ENCODE results near the gene TNFRSF14.

Gene TNFRSF14

GRCh38 chr1:2609319-2610035, 53.3 kb downstream of the TNFRSF14 start:
- ChIA-PET CTCF (no interaction called here), POLR2A (no interaction called here)
- no peak for DNase-seq (ENCODE audit: extremely low spot score)
- no peak for TF ChIP-seq ZNF384 (IDR thresholded peaks at IDR 0.05)
- no peak for TF ChIP-seq ARNT (IDR thresholded peaks at IDR 0.05)
- no peak for TF ChIP-seq LEF1 (IDR thresholded peaks at IDR 0.05; ENCODE audit: borderline replicate concordance)
- TF ChIP-seq HDGF (IDR thresholded peaks at IDR 0.05; ENCODE audit: borderline replicate concordance): no peak
- no peak for TF ChIP-seq FOXK2 (IDR thresholded peaks at IDR 0.05)
- no peak for TF ChIP-seq FOXA1 (IDR thresholded peaks at IDR 0.05)
- no peak for TF ChIP-seq TARDBP (IDR thresholded peaks at IDR 0.05)
- no peak for TF ChIP-seq PKNOX1 (IDR thresholded peaks at IDR 0.05)
- no peak for TF ChIP-seq NFRKB (IDR thresholded peaks at IDR 0.05)
- TF ChIP-seq BHLHE40 (IDR thresholded peaks at IDR 0.05; ENCODE audit: borderline replicate concordance): no peak
- no peak for TF ChIP-seq ELF4 (IDR thresholded peaks at IDR 0.05)
- TF ChIP-seq SP1 (IDR thresholded peaks at IDR 0.05): no peak
- no peak for TF ChIP-seq SUZ12 (IDR thresholded peaks at IDR 0.05)
- no peak for TF ChIP-seq CTBP1 (IDR thresholded peaks at IDR 0.05; ENCODE audit: borderline replicate concordance)
- TF ChIP-seq FOXM1 (IDR thresholded peaks at IDR 0.05; ENCODE audit: borderline replicate concordance): no peak
- no peak for TF ChIP-seq L3MBTL2 (conservative IDR thresholded peaks at IDR 0.05)

DNA sequence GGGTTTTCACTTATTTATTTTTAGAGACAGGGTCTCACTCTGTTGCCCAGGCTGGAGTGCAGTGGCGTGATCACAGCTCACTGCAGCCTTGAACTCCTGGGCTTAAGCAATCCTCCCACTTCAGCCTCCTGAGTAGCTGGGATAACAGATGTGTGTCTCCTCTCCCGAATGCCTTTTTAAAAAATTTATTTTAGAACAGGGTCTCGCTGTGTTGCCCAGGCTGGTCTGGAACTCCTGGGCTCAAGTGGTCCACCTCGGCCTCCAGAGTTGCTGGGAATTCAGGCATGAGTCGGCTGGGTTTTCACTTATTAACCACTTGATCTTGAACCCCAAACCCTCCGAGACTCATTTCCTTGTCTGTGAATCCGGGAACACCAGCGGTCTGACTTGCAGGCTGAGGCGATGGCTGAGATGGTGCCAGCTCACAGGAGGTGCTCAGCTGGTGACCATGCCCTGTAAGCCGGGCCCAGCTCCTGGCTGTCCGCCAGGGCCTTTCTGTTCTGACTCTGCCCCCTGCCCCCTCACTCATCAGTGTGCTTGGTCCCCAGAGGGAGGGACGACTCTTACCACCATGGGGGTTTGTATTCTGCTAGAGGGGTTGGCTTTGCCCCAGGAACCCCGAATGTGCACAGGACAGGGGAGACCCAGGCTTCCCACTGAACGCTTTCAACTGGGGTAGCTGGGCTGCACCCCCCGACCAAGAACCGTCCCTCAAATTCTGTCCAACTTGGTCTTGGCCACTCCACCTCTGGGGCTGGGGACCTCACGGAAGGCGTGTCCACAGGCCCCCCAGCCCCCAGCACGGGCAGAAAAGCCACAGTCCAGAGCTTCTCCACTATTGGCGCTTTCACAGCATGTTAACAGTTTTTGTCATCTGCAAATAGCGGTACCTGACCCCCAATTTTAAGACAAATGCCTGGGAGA, 54.1 kb downstream of the TNFRSF14 start:
- DNase-seq (ENCODE audit: extremely low spot score): no peak
- ChIA-PET CTCF (no interaction called here), POLR2A (interaction anchor here (1.3 kb wide), 1 partner anchor 25 kb away, joined by 5 read pairs; the partner anchor contains the start of gene PRXL2B)
- no peak for TF ChIP-seq L3MBTL2 (conservative IDR thresholded peaks at IDR 0.05)
- no peak for TF ChIP-seq FOXK2 (IDR thresholded peaks at IDR 0.05)

- ChIA-PET POLR2A (interaction anchor here (1.3 kb wide), 1 partner anchor 25 kb away, joined by 5 read pairs; the partner anchor contains the start of gene PRXL2B), CTCF (no interaction called here)
- TF ChIP-seq ARNT (IDR thresholded peaks at IDR 0.05) (no peak), FOXM1 (IDR thresholded peaks at IDR 0.05; ENCODE audit: borderline replicate concordance) (0 out of 2 replicates have a peak, but pooled peaks have one; percentile 40)
- peak; percentile 80 for DNase-seq (ENCODE audit: extremely low spot score)
These were observed 54.9 kb downstream of the TNFRSF14 start for GRCh38 chr1:2611031-2611501.

DNA sequence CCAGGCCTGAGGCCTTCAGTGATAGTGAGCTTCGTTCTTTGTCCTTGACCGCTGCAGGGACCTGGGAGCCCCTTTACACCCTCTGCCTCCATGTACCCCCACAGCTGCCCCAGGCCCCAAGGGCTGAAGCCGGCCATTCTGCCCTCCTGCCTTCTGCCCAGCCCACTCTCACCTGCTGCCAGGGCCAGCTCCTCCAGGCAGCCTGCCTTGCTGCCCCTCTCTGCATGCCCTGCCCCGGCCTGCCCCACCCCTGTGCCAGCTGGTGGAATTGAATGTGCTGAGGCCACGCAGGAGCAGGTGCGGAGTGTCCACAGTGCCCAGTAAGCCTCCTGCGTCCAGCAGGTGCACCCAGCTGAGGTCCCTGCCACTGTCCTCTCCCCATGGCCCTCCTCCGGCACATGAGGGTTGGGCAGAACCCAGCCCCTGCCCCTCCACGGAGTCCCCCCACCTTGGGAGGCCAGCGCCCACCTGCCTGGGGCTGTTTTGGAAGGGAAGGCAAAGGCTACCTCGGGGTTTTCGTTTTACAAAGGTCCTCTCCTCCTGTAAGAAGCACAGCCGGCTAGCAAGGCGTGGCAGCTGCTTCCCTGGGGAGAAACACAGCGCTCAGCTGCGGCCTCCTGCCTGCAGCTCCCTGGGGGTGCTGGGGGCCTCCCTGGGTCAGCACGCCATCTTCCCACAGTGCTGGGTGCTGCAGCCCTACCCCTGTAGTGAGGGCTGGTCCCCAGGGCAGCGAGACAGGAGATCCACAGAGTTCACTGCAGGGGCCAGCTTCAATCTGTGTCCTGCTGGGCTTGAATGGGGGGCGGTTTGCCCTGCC, 55.7 kb downstream of the TNFRSF14 start:
- no peak for TF ChIP-seq ARNT (IDR thresholded peaks at IDR 0.05)
- TF ChIP-seq LEF1 (IDR thresholded peaks at IDR 0.05; ENCODE audit: borderline replicate concordance): no peak
- no peak for TF ChIP-seq NFRKB (IDR thresholded peaks at IDR 0.05)
- no peak for TF ChIP-seq SP1 (IDR thresholded peaks at IDR 0.05)
- TF ChIP-seq FOXK2 (IDR thresholded peaks at IDR 0.05): no peak
- TF ChIP-seq FOXM1 (IDR thresholded peaks at IDR 0.05; ENCODE audit: borderline replicate concordance): no peak
- TF ChIP-seq ELF4 (IDR thresholded peaks at IDR 0.05): no peak
- no peak for TF ChIP-seq BHLHE40 (IDR thresholded peaks at IDR 0.05; ENCODE audit: borderline replicate concordance)
- no peak for TF ChIP-seq CTBP1 (IDR thresholded peaks at IDR 0.05; ENCODE audit: borderline replicate concordance)
- no peak for TF ChIP-seq FOXA1 (IDR thresholded peaks at IDR 0.05)
- no peak for TF ChIP-seq HDGF (IDR thresholded peaks at IDR 0.05; ENCODE audit: borderline replicate concordance)
- no peak for TF ChIP-seq PKNOX1 (IDR thresholded peaks at IDR 0.05)
- TF ChIP-seq ZNF384 (IDR thresholded peaks at IDR 0.05): no peak
- TF ChIP-seq TARDBP (IDR thresholded peaks at IDR 0.05): no peak
- TF ChIP-seq L3MBTL2 (conservative IDR thresholded peaks at IDR 0.05): no peak
- TF ChIP-seq SUZ12 (IDR thresholded peaks at IDR 0.05): no peak
- ChIA-PET POLR2A (interaction anchor here (1.3 kb wide), 1 partner anchor 26 kb away, joined by 5 read pairs; the partner anchor contains the start of gene PRXL2B), CTCF (no interaction called here)
- DNase-seq (ENCODE audit: extremely low spot score): no peak

GRCh38 chr1:2612591-2613365, 56.6 kb downstream of the TNFRSF14 start:
- DNase-seq (ENCODE audit: extremely low spot score): no peak
- TF ChIP-seq SUZ12 (IDR thresholded peaks at IDR 0.05): no peak
- TF ChIP-seq HDGF (IDR thresholded peaks at IDR 0.05; ENCODE audit: borderline replicate concordance): no peak
- TF ChIP-seq L3MBTL2 (conservative IDR thresholded peaks at IDR 0.05): no peak
- TF ChIP-seq TARDBP (IDR thresholded peaks at IDR 0.05): no peak
- TF ChIP-seq FOXM1 (IDR thresholded peaks at IDR 0.05; ENCODE audit: borderline replicate concordance): no peak
- no peak for TF ChIP-seq ARNT (IDR thresholded peaks at IDR 0.05)
- no peak for TF ChIP-seq LEF1 (IDR thresholded peaks at IDR 0.05; ENCODE audit: borderline replicate concordance)
- TF ChIP-seq SP1 (IDR thresholded peaks at IDR 0.05): no peak
- TF ChIP-seq ZNF384 (IDR thresholded peaks at IDR 0.05): no peak
- TF ChIP-seq NFRKB (IDR thresholded peaks at IDR 0.05): no peak
- no peak for TF ChIP-seq BHLHE40 (IDR thresholded peaks at IDR 0.05; ENCODE audit: borderline replicate concordance)
- TF ChIP-seq FOXK2 (IDR thresholded peaks at IDR 0.05): no peak
- no peak for TF ChIP-seq FOXA1 (IDR thresholded peaks at IDR 0.05)
- CTCF ChIA-PET: no interaction called here
- POLR2A ChIA-PET: no interaction called here
